ENCODE measurements around the gene MRPS14. TPM values are rescaled to one million over a fixed set of nuclear protein-coding genes. Genes with fewer than 3 reads are reported as not detected.

Gene MRPS14
- total and polyA plus RNA-seq, 9 of the 15 experiments (the other 6 are each of a cell fraction or from before 2014, with no cell fraction given): 38.1 to 231 (median 54.9) TPM

- no peak overlapping the region for H3K9ac ChIP-seq (ENCODE audit: insufficient read depth in 1 of 2, low read depth in 2 of 2, low read length in 2 of 2)
- in situ Hi-C loops (cut with MboI): no loop called here
- TF ChIP-seq FOXP1 (CRISPR knock-in tag; IDR thresholded peaks at IDR 0.05) (no peak), KAT7 (CRISPR knock-in tag; IDR thresholded peaks at IDR 0.05; ENCODE audit: borderline replicate concordance) (no peak), POLR3G (IDR thresholded peaks at IDR 0.05; ENCODE audit: extremely low read depth, insufficient read length, insufficient replicate concordance) (no peak), ZFP30 (CRISPR knock-in tag; IDR thresholded peaks at IDR 0.05; ENCODE audit: borderline replicate concordance) (no peak), BRD9 (IDR thresholded peaks at IDR 0.05; ENCODE audit: low read depth, partially characterized antibody) (no peak), TEAD4 (IDR thresholded peaks at IDR 0.05; ENCODE audit: low read length) (no peak), TEAD4 (CRISPR knock-in tag; IDR thresholded peaks at IDR 0.05; ENCODE audit: borderline replicate concordance) (no peak), U2AF1 (optimal IDR thresholded peaks at IDR 0.05; ENCODE audit: low read depth, low read length) (no peak), ZNF175 (CRISPR knock-in tag; IDR thresholded peaks at IDR 0.05; ENCODE audit: low read depth) (no peak), ZNF589 (CRISPR knock-in tag; IDR thresholded peaks at IDR 0.05; ENCODE audit: low read depth) (no peak), EGR1 (conservative IDR thresholded peaks at IDR 0.05) (no peak), ZNF232 (CRISPR knock-in tag; IDR thresholded peaks at IDR 0.05) (no peak), SMARCC2 (IDR thresholded peaks at IDR 0.05; ENCODE audit: low read depth) (no peak), HOMEZ (CRISPR knock-in tag; IDR thresholded peaks at IDR 0.05) (no peak), ZBTB2 (IDR thresholded peaks at IDR 0.05) (no peak), SMARCA5 (IDR thresholded peaks at IDR 0.05) (no peak), E2F5 (CRISPR knock-in tag; IDR thresholded peaks at IDR 0.05) (no peak), BRF2 (IDR thresholded peaks at IDR 0.05; ENCODE audit: borderline replicate concordance, insufficient read depth, insufficient read length) (no peak), SMAD4 (CRISPR knock-in tag; conservative IDR thresholded peaks at IDR 0.05) (no peak), ZNF133 (CRISPR knock-in tag; IDR thresholded peaks at IDR 0.05) (no peak)
- H3K9me3 ChIP-seq (replicated peaks; ENCODE audit: control insufficient read depth, insufficient read depth, low read depth, low read length): no peaks in the 10 kb centered on the region
- intact Hi-C loops (cut with micrococcal nuclease): no loop called here
- no peaks in the 10 kb centered on the region for H3K36me3 ChIP-seq (ENCODE audit: control insufficient read depth, insufficient read depth, low read length)
- no peak for ATAC-seq
- no peaks in the 10 kb centered on the region for H4K20me1 ChIP-seq (replicated peaks; ENCODE audit: control insufficient read depth, insufficient read depth, low read length)
- no peaks in the 10 kb centered on the region for H3K79me2 ChIP-seq (ENCODE audit: control insufficient read depth, insufficient read depth, low read length)
- no peak overlapping the region for H3K27ac ChIP-seq (ENCODE audit: extremely low read depth, low read depth, low read length)
- FAIRE-seq: no peak
- ChIA-PET CTCF (ENCODE audit: low intra/inter-chr PET ratio) (no interaction called here), POLR2A (interaction anchor here (1.3 kb wide), 1 partner anchor 21 kb away, joined by 3 read pairs; no protein-coding TSS in a partner anchor)
- H3K4me2 ChIP-seq (ENCODE audit: insufficient read depth, low read length): no peak overlapping the region
- H3K9me1 ChIP-seq (ENCODE audit: control insufficient read depth, insufficient read depth, low read length): no peaks in the 10 kb centered on the region
- H3K4me1 ChIP-seq (replicated peaks in 1 of 2; ENCODE audit: control insufficient read depth in 2 of 2, insufficient read depth in 2 of 2, low read length in 2 of 2): no peaks in the 10 kb centered on the region
- H3K27me3 ChIP-seq (ENCODE audit: control insufficient read depth in 2 of 2, insufficient read depth in 2 of 2, low read length in 2 of 2): peaks cover 17 to 30% of the 10 kb centered on the region in 2 experiments
- WGBS (ENCODE audit: insufficient coverage, low coverage, missing lambda C conversion rate): 0% methylated on average over 2 of the region's 2 CpGs
- no TSS peak for BruUV-seq (replicated peaks)
- no peak for DNase-seq (ENCODE audit: extremely low read depth in 1 of 4, low spot score in 3 of 4)
- H2AFZ ChIP-seq (ENCODE audit: low read depth, low read length): no peak overlapping the region
- no peak overlapping the region for H3K4me3 ChIP-seq
These were observed 27.8 kb upstream of the MRPS14 start for GRCh38 chr1:175050992-175051391.

Measured in K562 (cell line).